GM21723 (cell line): ENCODE results near the gene PEX14.

ENCODE experiments used
- ATAC-seq: cut with Tn5 transposase; IDR thresholded peaks from one replicate; pipeline ENCODE4 v1.9.1; 2021; ENCODE audit warnings: mild to moderate bottlenecking, moderate library complexity; ENCODE audit not compliant: unreplicated experiment

The PEX14 gene

GRCh38 chr1:10629816-10630571 is 155.2 kb downstream of the PEX14 start:
- no peak for ATAC-seq

DNA sequence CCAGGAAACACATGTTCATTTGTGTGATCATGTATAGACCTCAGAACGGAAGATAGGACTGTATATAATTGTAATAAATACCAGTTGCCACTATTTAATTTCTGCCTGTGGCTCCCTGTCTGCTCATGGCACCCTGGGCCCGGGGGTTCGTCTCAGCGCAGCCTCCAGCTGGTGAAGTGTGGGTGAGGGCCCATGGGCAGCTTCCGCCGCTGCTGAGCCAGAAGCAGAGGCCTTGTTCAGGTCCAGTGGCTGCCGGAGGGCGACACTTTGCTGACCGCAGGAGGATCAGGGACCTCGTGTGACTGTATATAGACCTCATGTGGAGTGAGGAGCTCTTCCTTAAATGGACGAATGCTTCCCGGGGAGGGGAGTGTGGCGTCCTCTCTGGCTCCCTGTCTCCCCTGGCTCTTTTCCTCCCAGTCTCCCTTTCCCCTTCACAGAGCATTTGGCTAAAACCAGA is 155.9 kb downstream of the PEX14 start:
- no peak for ATAC-seq

GRCh38 chr1:10631121-10631810 is 156.5 kb downstream of the PEX14 start:
- ATAC-seq, result no peak

DNA sequence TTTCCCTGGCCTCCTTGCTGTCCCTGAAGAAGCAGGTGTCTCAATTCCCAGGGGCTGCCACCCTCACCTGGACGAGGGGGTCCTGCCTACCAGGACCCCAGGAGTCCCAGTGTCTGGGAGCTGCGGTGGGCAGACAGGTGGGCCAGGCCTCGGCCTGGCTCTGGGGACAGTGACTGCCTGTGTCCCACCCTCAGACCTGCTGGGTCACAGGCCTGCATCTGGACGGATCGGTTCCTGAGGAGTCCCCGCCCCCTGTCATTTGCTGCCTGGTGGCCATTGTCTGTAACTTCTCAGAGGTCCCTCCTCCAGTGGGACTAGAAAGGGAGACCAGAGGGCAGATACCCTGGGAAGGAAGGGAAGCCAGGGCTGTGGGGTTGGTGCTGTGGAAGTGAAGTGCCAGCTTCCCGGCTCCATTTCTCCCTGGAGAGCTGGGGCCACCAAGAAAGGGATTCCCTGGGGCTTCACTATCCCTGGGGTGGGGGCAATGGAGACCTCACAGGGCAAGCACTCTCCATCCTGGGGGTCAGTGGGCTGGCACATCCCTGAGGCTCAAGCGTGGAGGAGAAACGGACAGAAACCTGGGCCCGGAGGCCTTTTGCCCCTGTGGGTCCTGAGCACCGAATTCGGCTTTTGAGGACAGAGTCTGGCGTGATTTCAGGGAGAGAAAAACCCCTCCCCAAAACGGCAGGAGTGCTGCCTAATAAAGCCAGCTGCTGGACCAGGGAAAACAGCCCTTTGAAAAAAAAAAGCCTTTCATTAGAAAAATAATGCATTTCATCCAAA is 157.3 kb downstream of the PEX14 start:
- no peak for ATAC-seq

DNA sequence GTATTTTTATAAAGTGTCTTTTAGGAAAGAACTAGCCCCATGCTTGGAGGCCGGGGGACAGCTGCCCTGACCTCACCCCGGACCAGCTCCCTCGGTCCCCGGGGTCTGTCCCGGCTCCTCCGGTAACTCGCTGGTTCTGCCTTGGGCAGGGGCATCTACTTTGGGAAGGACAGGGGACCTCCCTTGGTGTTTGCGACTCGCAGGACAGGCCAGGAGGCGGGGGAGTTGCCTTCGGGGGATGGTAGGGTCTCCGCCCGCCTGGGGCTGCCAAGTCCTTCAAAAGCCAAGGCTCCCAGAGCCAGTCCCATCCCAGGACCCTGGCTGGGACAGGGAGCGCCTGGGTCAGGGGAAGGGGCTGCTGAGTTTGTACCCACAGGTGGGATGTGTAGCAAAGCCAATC is 157.9 kb downstream of the PEX14 start:
- no peak for ATAC-seq

DNA sequence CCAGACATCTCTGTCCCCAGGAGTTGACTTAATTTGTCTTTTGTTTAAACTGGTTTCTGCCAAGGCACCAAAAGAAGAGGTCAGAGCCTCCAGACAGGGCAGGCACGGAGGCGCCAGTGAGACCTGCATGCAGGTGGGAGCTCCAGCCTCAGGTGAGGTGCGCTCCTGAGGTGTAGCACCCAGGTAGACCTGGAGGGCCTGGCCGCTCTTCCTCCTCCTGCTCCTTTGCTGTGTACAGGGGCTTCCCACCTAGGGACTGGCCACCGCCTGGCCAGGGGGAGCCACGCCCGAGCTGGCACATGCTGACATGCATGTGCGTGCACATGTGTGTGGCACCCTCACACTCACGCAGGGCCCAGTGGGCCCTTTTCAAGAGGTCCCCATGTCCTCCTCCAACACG is 158.7 kb downstream of the PEX14 start:
- no peak for ATAC-seq

DNA sequence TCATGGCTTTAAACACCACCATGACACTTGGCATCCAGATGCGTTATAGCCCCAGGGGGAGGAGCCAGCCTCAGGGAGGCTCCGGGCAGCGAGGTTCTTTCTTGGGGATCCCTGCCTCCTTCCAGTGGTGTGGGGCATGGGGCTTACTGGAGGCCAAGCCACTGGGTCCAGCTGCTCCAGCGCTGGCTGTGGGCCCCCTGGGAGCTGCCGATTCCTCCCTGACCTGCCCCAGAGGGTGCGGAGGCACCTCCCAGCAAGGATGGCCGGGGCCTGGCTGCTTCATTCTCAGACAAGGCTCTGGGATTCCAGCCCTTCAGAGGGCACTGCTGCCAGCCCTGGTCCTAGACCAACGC is 159.3 kb downstream of the PEX14 start:
- ATAC-seq, result no peak

DNA sequence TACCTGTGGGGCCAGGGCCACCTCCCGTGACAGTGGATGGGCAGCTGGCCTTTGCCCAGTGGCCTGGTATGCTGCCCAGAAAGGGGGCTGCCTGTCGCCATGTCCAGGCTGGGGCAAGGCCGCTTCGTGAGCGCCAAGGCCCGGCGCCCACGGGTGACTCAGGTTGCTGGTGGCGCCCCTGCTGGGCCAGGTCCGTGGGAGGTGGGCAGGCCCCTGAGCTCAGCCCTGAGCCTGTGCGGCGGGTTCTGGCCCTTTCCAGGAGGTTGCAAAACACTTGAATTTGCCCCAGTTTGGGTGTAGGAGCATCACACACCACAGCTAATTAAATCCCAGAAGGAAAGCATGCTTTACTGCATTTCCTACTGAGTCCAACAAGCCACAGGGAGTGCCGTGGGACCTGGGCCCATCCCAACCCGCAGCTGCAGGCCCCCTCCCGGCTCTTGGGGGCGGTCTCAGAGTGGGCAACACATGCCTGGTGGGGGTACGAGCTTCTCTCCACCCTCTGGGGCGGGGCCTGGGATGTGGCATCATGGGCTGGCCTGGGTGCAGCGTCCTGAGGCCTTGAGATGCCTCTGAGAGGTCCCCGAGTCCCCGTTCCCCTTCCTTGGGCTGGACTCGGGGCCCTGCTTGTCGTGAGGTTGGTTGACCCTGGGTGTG is 159.8 kb downstream of the PEX14 start:
- ATAC-seq, result no peak

- no peak for ATAC-seq
These were observed 160.5 kb downstream of the PEX14 start for GRCh38 chr1:10635085-10635896.

DNA sequence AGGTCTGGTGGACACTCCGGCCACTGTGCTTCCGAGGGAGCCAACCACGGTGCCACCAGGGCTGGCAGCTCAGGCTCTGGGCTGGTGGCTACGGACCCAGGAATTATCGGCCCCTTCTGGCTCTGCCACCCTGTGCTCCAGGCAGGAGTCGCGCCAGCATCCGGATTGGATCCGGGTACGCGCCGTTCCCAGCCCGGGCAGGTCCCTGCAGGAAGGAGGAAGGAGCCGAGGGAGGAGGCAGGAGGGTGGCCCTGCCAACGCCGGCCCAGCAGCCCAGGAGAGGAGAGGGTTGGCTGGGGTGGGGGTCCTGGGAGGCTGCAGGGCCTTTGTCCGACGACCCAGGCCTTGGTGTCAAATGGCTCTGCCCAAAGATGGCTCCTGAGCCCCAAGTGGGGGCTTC is 161.2 kb downstream of the PEX14 start:
- ATAC-seq, result no peak

DNA sequence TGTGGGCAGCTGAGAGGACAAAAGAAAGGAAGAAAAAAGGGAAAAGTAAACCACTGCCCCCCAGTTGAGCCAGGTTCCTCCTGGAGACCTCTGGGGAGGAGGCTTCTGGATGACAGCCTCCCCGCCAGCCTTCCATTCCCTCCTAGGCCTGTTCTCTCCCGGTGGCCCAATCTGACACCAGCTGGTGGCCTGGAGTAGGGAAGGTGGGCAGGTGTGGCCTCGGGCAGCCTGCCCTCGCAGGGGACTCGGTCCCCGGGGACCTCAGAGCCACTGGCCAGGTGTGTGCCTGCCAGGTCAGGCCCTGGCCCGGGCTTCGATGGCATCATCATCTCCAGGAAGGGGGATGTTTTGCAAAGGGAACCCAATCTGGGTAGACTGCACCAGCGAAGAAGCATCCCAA is 162.7 kb downstream of the PEX14 start:
- no peak for ATAC-seq

DNA sequence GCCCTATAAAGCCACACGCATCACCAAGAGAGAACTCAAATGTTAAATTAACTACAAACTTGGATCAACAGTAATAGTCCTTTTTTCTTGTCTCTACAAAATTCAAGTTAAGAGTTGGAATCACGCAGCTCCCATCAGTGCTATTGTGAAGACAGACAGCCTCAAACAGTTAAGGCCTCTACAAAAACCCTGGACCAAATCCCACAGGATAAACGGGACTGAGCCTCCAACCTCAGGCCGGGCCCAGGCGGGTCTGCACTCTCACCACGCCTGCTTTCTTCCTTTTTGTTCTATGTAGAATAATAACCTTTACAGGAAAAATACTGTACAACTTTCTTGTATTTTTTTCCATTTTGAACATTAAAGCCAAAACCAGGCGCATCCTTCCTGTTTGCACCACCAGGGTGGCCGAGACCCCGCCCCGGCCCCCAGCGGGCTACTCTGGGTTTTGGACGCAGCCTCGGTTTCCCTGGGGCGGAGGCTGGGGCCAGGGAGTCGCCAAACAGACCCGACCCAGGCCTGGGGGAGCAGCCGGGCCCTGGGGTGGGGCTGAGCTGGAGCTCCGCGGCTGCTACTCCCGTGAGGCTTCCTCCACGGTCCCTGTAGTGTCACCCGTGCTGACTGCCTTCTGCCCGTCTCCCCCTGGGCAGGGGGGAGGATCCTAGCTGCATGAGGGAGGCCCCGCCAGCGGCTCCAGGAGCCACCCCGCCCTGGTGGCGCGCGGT is 163.2 kb downstream of the PEX14 start:
- no peak for ATAC-seq

GRCh38 chr1:10638559-10639005 is 163.8 kb downstream of the PEX14 start:
- no peak for ATAC-seq

- no peak for ATAC-seq
These were observed 164.4 kb downstream of the PEX14 start for GRCh38 chr1:10639011-10639774.

DNA sequence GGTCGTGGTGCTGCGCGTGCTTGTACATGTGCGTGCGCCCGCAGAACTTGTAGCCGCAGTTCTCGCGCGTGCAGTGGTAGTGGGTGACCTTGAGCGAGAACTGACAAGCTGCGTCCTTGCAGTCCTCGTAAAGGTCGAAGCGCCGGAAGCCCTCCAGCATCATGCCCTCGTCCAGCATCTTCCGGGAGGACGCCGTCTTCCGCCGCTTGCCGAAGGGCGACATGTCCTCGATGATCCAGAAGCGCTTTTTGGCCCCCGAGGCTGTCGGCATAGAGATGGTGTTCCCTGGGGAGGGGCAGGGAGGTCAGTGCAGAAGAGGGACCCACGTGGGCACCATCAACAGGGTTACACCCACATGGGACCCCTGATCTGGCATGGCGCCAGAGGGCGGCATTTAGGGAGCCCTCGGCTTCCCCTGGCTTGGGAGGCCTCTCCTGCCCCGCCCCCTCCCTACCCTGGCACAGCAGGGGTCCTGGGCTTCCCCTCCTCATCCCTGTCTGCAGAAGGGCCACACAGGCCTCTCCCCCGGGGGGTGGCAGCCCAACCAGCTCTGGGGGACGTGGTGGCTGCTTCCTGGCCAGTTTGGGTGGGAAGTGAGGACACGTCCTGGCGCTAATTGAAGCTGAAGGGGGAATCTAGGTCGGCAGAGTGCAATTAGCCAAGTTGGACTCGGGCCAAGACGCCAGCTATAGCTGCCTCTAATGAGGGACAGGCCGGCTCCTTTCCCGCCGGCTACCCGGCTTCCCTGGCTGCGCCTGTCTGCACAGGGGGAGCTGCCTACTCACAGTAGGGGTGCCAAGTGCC is 165.2 kb downstream of the PEX14 start:
- ATAC-seq, result no peak

GRCh38 chr1:10640843-10641553 is 166.2 kb downstream of the PEX14 start:
- ATAC-seq, result no peak

DNA sequence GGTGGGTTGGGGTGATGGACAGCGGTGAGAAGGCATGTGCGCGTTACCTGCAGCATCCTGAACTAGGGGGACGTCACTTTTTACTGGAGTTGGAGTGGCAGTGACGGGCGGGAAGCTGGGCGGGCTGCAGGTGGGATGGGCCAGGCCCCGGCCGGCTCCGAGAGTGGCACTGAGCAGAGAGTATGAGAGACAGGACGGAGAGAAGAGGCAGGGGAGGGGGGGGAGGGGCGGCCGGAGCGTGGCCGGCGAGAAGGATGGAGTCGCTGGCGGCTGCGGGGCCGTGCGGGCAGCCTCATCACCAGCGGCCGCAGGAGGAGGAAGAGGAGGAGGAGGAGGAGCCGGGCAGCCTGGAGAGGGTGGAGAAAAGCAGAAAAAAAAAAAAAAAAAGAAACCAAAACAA is 167.2 kb downstream of the PEX14 start:
- ATAC-seq, result no peak
